HEK293 (cell line): Measurements from ENCODE around the gene MDFIC.

Experiments
- EGR2 ChIP-seq: fragments of 450-650 bp; formaldehyde crosslinking; IDR thresholded peaks from 2 replicates; pipeline ENCODE4 v1.5.1; 2016; ENCODE audit warnings: low read depth, missing biosample characterization, missing genetic modification characterization
- FEZF1 ChIP-seq: fragments of 450-650 bp; formaldehyde crosslinking; IDR thresholded peaks from 2 replicates; pipeline ENCODE4 v1.5.1; 2016; ENCODE audit warnings: missing biosample characterization, missing genetic modification characterization
- KLF16 ChIP-seq: fragments of 450-650 bp; formaldehyde crosslinking; IDR thresholded peaks from 2 replicates; pipeline ENCODE4 v1.5.1; 2017; ENCODE audit warnings: missing biosample characterization, missing genetic modification characterization
- KLF9 ChIP-seq: fragments of 450-650 bp; formaldehyde crosslinking; IDR thresholded peaks from 2 replicates; pipeline ENCODE4 v1.5.1; 2016; ENCODE audit warnings: missing biosample characterization, missing genetic modification characterization, low read depth
- OSR2 ChIP-seq: fragments of 450-650 bp; formaldehyde crosslinking; IDR thresholded peaks from 2 replicates; pipeline ENCODE4 v1.5.1; 2016; ENCODE audit warnings: missing biosample characterization, missing genetic modification characterization
- SP3 ChIP-seq: fragments of 450-650 bp; formaldehyde crosslinking; IDR thresholded peaks from 2 replicates; pipeline ENCODE4 v1.5.1; 2016; ENCODE audit warnings: missing biosample characterization, missing genetic modification characterization
- ZBTB17 ChIP-seq: fragments of 450-650 bp; formaldehyde crosslinking; IDR thresholded peaks from 2 replicates; pipeline ENCODE4 v1.5.1; 2016; ENCODE audit warnings: missing biosample characterization, missing genetic modification characterization
- ZFP69B ChIP-seq: fragments of 450-650 bp; formaldehyde crosslinking; IDR thresholded peaks from 2 replicates; pipeline ENCODE4 v1.5.1; 2016; ENCODE audit warnings: missing biosample characterization, missing genetic modification characterization
- ZIC2 ChIP-seq: fragments of 450-650 bp; formaldehyde crosslinking; IDR thresholded peaks from 2 replicates; pipeline ENCODE4 v1.5.1; 2016; ENCODE audit warnings: missing biosample characterization, missing genetic modification characterization
- ZNF2 ChIP-seq: fragments of 450-650 bp; formaldehyde crosslinking; IDR thresholded peaks from 2 replicates; pipeline ENCODE4 v1.5.1; 2016; ENCODE audit warnings: missing biosample characterization, missing genetic modification characterization
- ZNF23 ChIP-seq: fragments of 450-650 bp; formaldehyde crosslinking; IDR thresholded peaks from 2 replicates; pipeline ENCODE4 v1.5.1; 2016; ENCODE audit warnings: missing biosample characterization, missing genetic modification characterization, borderline replicate concordance
- ZNF239 ChIP-seq: fragments of 450-650 bp; formaldehyde crosslinking; IDR thresholded peaks from 2 replicates; pipeline ENCODE4 v1.5.1; 2016; ENCODE audit warnings: missing biosample characterization, missing genetic modification characterization
- ZNF335 ChIP-seq: fragments of 450-650 bp; formaldehyde crosslinking; conservative IDR thresholded peaks from 2 replicates; pipeline ENCODE4 v1.5.1; 2016; ENCODE audit warnings: missing biosample characterization, missing genetic modification characterization
- ZNF341 ChIP-seq: fragments of 450-650 bp; formaldehyde crosslinking; IDR thresholded peaks from 2 replicates; pipeline ENCODE4; 2016; ENCODE audit warnings: low read depth, missing biosample characterization, missing genetic modification characterization
- ZNF366 ChIP-seq: fragments of 450-650 bp; formaldehyde crosslinking; conservative IDR thresholded peaks from 2 replicates; pipeline ENCODE4 v1.5.1; 2016; ENCODE audit warnings: missing biosample characterization, missing genetic modification characterization
- ZNF391 ChIP-seq: fragments of 450-650 bp; formaldehyde crosslinking; IDR thresholded peaks from 2 replicates; pipeline ENCODE4 v1.5.1; 2016; ENCODE audit warnings: low read depth, missing biosample characterization, missing genetic modification characterization, borderline replicate concordance
- ZNF394 ChIP-seq: fragments of 450-650 bp; formaldehyde crosslinking; IDR thresholded peaks from 2 replicates; pipeline ENCODE4 v1.5.1; 2016; ENCODE audit warnings: missing biosample characterization, missing genetic modification characterization, mild to moderate bottlenecking, moderate library complexity, borderline replicate concordance
- ZNF416 ChIP-seq: fragments of 450-650 bp; formaldehyde crosslinking; IDR thresholded peaks from 2 replicates; pipeline ENCODE4 v1.5.1; 2016; ENCODE audit warnings: missing biosample characterization, missing genetic modification characterization
- ZNF501 ChIP-seq: fragments of 450-650 bp; formaldehyde crosslinking; IDR thresholded peaks from 2 replicates; pipeline ENCODE4 v1.5.1; 2016; ENCODE audit warnings: missing biosample characterization, missing genetic modification characterization
- ZNF600 ChIP-seq: fragments of 450-650 bp; formaldehyde crosslinking; IDR thresholded peaks from 2 replicates; pipeline ENCODE4 v1.5.1; 2016; ENCODE audit warnings: missing biosample characterization, missing genetic modification characterization
- ZNF701 ChIP-seq: fragments of 450-650 bp; formaldehyde crosslinking; IDR thresholded peaks from 2 replicates; pipeline ENCODE4 v1.5.1; 2016; ENCODE audit warnings: missing biosample characterization, missing genetic modification characterization
- ZSCAN30 ChIP-seq: fragments of 450-650 bp; IDR thresholded peaks from 2 replicates; pipeline ENCODE4 v1.5.1; 2018; ENCODE audit warnings: missing biosample characterization, mild to moderate bottlenecking, missing genetic modification characterization, moderate library complexity
- TF ChIP-seq, protein P1 (sequence below): fragments of 450-650 bp; formaldehyde crosslinking; IDR thresholded peaks from 2 replicates; pipeline ENCODE4 v1.5.1; 2016; ENCODE audit warnings: missing biosample characterization, missing genetic modification characterization
- TF ChIP-seq, protein P2 (sequence below): fragments of 450-650 bp; formaldehyde crosslinking; IDR thresholded peaks from 2 replicates; pipeline ENCODE4 v1.5.1; 2016; ENCODE audit warnings: missing biosample characterization, missing genetic modification characterization
- TF ChIP-seq, protein P3 (sequence below): fragments of 450-650 bp; formaldehyde crosslinking; IDR thresholded peaks from 2 replicates; pipeline ENCODE4 v1.5.1; 2016; ENCODE audit warnings: missing biosample characterization, missing genetic modification characterization
- TF ChIP-seq, protein P4 (sequence below): fragments of 450-650 bp; formaldehyde crosslinking; IDR thresholded peaks from 2 replicates; pipeline ENCODE4 v1.5.1; 2016; ENCODE audit warnings: missing biosample characterization, missing genetic modification characterization
- TF ChIP-seq, protein P5 (sequence below): fragments of 450-650 bp; formaldehyde crosslinking; conservative IDR thresholded peaks from 2 replicates; pipeline ENCODE4 v1.5.1; 2016; ENCODE audit warnings: low read depth, missing biosample characterization, missing genetic modification characterization
- TF ChIP-seq, protein P6 (sequence below): sonication (generic); formaldehyde crosslinking; IDR thresholded peaks from 2 replicates; pipeline ENCODE4 v1.8.1; 2022; ENCODE audit warnings: mild to moderate bottlenecking, moderate library complexity, missing genetic modification reagents

Gene MDFIC

DNA sequence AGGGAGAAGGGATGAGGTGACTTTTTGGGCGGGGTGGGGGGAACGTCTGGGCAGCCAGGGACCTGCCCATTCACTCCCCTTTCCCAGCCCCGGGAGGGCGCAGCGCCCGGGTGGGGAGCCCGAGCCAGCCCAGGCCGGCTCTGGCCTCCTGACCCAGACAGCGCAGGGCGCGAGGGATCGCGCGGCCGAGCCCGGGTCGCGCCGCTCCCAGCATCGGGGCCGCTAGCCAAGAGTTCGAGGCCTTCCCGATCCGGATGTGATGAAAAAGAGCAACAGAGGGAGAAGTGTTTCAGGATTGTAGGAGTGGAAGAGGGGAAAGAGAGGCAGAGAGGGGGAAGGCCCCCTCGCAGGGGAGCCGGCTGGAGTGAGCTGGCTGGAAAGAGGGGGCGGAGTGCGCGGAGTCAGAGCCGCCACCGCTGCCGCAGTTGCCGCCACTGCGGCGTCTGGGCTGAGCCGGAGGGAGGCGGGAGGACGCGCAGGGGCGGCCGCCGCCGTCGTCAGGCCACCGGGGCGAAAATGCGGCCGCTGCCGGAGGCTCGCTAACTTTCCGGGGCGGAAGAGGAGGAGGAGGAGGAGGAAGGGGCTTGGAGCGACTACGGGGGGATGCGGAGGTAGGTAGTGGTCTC, at the start of gene MDFIC (continued):
- no peak for TF ChIP-seq ZNF335 (tag by site-specific recombination)
- peak; percentile 62; the same call in 1 of the 2 replicates for TF ChIP-seq SP3 (tag by site-specific recombination)
- TF ChIP-seq, protein P1, sequence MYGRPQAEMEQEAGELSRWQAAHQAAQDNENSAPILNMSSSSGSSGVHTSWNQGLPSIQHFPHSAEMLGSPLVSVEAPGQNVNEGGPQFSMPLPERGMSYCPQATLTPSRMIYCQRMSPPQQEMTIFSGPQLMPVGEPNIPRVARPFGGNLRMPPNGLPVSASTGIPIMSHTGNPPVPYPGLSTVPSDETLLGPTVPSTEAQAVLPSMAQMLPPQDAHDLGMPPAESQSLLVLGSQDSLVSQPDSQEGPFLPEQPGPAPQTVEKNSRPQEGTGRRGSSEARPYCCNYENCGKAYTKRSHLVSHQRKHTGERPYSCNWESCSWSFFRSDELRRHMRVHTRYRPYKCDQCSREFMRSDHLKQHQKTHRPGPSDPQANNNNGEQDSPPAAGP (tag by site-specific recombination): 0 out of 2 replicates have a peak, but pooled peaks have one; percentile 42
- TF ChIP-seq ZNF23 (tag by site-specific recombination): no peak
- peak; percentile 74; the same call in 1 of the 2 replicates for TF ChIP-seq KLF16 (tag by site-specific recombination)
- TF ChIP-seq, protein P2, sequence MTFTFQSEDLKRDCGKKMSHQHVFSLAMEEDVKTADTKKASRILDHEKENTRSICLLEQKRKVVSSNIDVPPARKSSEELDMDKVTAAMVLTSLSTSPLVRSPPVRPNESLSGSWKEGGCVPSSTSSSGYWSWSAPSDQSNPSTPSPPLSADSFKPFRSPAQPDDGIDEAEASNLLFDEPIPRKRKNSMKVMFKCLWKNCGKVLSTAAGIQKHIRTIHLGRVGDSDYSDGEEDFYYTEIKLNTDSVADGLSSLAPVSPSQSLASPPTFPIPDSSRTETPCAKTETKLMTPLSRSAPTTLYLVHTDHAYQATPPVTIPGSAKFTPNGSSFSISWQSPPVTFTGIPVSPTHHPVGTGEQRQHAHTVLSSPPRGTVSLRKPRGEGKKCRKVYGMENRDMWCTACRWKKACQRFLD: no peak
- peak; percentile 65 for TF ChIP-seq EGR2 (tag by site-specific recombination)
- TF ChIP-seq, protein P3, sequence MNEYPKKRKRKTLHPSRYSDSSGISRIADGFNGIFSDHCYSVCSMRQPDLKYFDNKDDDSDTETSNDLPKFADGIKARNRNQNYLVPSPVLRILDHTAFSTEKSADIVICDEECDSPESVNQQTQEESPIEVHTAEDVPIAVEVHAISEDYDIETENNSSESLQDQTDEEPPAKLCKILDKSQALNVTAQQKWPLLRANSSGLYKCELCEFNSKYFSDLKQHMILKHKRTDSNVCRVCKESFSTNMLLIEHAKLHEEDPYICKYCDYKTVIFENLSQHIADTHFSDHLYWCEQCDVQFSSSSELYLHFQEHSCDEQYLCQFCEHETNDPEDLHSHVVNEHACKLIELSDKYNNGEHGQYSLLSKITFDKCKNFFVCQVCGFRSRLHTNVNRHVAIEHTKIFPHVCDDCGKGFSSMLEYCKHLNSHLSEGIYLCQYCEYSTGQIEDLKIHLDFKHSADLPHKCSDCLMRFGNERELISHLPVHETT (tag by site-specific recombination): no peak
- TF ChIP-seq, protein P4, sequence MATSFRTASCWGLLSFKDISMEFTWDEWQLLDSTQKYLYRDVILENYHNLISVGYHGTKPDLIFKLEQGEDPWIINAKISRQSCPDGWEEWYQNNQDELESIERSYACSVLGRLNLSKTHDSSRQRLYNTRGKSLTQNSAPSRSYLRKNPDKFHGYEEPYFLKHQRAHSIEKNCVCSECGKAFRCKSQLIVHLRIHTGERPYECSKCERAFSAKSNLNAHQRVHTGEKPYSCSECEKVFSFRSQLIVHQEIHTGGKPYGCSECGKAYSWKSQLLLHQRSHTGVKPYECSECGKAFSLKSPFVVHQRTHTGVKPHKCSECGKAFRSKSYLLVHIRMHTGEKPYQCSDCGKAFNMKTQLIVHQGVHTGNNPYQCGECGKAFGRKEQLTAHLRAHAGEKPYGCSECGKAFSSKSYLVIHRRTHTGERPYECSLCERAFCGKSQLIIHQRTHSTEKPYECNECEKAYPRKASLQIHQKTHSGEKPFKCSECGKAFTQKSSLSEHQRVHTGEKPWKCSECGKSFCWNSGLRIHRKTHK (tag by site-specific recombination): no peak
- no peak for TF ChIP-seq ZNF416 (tag by site-specific recombination)
- peak; percentile 41; the same call in 1 of the 2 replicates for TF ChIP-seq ZIC2 (tag by site-specific recombination)
- peak; percentile 20; the same call in 1 of the 2 replicates for TF ChIP-seq ZNF701 (tag by site-specific recombination)
- peak; percentile 71; the same call in 1 of the 2 replicates for TF ChIP-seq KLF9 (tag by site-specific recombination)
- TF ChIP-seq, protein P5, sequence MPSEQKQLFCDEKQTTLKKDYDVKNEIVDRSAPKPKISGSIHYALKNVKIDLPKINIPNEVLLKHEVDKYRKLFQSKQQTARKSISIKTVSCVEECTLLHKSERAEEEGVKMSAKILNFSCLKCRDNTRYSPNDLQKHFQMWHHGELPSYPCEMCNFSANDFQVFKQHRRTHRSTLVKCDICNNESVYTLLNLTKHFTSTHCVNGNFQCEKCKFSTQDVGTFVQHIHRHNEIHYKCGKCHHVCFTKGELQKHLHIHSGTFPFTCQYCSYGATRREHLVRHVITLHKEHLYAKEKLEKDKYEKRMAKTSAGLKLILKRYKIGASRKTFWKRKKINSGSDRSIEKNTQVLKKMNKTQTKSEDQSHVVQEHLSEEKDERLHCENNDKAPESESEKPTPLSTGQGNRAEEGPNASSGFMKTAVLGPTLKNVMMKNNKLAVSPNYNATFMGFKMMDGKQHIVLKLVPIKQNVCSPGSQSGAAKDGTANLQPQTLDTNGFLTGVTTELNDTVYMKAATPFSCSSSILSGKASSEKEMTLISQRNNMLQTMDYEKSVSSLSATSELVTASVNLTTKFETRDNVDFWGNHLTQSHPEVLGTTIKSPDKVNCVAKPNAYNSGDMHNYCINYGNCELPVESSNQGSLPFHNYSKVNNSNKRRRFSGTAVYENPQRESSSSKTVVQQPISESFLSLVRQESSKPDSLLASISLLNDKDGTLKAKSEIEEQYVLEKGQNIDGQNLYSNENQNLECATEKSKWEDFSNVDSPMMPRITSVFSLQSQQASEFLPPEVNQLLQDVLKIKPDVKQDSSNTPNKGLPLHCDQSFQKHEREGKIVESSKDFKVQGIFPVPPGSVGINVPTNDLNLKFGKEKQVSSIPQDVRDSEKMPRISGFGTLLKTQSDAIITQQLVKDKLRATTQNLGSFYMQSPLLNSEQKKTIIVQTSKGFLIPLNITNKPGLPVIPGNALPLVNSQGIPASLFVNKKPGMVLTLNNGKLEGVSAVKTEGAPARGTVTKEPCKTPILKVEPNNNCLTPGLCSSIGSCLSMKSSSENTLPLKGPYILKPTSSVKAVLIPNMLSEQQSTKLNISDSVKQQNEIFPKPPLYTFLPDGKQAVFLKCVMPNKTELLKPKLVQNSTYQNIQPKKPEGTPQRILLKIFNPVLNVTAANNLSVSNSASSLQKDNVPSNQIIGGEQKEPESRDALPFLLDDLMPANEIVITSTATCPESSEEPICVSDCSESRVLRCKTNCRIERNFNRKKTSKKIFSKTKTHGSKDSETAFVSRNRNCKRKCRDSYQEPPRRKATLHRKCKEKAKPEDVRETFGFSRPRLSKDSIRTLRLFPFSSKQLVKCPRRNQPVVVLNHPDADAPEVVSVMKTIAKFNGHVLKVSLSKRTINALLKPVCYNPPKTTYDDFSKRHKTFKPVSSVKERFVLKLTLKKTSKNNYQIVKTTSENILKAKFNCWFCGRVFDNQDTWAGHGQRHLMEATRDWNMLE (tag by site-specific recombination): 0 out of 2 replicates have a peak, but pooled peaks have one; percentile 14
- peak; percentile 79 for TF ChIP-seq FEZF1 (tag by site-specific recombination)
- TF ChIP-seq, protein P6, sequence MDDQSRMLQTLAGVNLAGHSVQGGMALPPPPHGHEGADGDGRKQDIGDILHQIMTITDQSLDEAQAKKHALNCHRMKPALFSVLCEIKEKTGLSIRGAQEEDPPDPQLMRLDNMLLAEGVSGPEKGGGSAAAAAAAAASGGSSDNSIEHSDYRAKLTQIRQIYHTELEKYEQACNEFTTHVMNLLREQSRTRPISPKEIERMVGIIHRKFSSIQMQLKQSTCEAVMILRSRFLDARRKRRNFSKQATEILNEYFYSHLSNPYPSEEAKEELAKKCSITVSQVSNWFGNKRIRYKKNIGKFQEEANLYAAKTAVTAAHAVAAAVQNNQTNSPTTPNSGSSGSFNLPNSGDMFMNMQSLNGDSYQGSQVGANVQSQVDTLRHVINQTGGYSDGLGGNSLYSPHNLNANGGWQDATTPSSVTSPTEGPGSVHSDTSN (CRISPR knock-in tag): no peak
- peak; percentile 63; the same call in 1 of the 2 replicates for TF ChIP-seq ZNF501
- TF ChIP-seq ZSCAN30 (tag by site-specific recombination): 0 out of 2 replicates have a peak, but pooled peaks have one; percentile 12
- TF ChIP-seq ZFP69B: 0 out of 2 replicates have a peak, but pooled peaks have one; percentile 46
- TF ChIP-seq ZNF394: peak; percentile 35; the same call in 1 of the 2 replicates
- TF ChIP-seq ZNF2 (tag by site-specific recombination): peak; percentile 78; the same call in 1 of the 2 replicates
- TF ChIP-seq OSR2 (tag by site-specific recombination): 0 out of 2 replicates have a peak, but pooled peaks have one; percentile 31
- no peak for TF ChIP-seq ZNF239 (tag by site-specific recombination)
- peak; percentile 95 for TF ChIP-seq ZNF341 (tag by site-specific recombination)
- peak; percentile 60; the same call in 1 of the 2 replicates for TF ChIP-seq ZBTB17
- 0 out of 2 replicates have a peak, but pooled peaks have one; percentile 32 for TF ChIP-seq ZNF391 (tag by site-specific recombination)
- TF ChIP-seq ZNF366 (tag by site-specific recombination): peak; percentile 21; the same call in 1 of the 2 replicates
- TF ChIP-seq ZNF600 (tag by site-specific recombination): peak; percentile 88
